Epithelial cell of proximal tubule (primary cell): Measurements from ENCODE around the gene IMMP2L. TPM values are rescaled to one million over a fixed set of nuclear protein-coding genes. Genes with fewer than 3 reads are reported as not detected.
A peak's percentile ranks its signal among the peaks of the same experiment; 100 is the strongest.

Source experiments
- DNase-seq: peaks from one replicate; pipeline ENCODE4 v3.0.0-alpha.2; 2011; ENCODE audit warnings: low read depth
- H3K4me3 ChIP-seq: 2 replicates; pipeline ENCODE4 v1.5.1; 2011; ENCODE audit warnings: low read depth, mild to moderate bottlenecking, low read length
- CTCF ChIP-seq: conservative IDR thresholded peaks from 2 replicates; pipeline ENCODE4 v1.5.1; 2012; ENCODE audit warnings: low read depth, mild to moderate bottlenecking, low read length
- total RNA-seq: library from RNA; depleted of rRNA; stranded (reverse); fragments of >200 nt; gene quantifications from 2 replicates; pipeline ENCODE4 v1.2.3, GENCODE V29; 2015

IMMP2L gene
- total RNA-seq, 1 donor from 2014 or later, result 8.4 TPM

- H3K4me3 ChIP-seq, result no peak overlapping the region
- no peak for TF ChIP-seq CTCF
- DNase-seq, result peak; percentile 52
Observed at GRCh38 chr7:111041577-111041976, 520.7 kb downstream of the IMMP2L start.

- DNase-seq, result no peak
- H3K4me3 ChIP-seq, result no peak overlapping the region
- no peak for TF ChIP-seq CTCF
Observed at GRCh38 chr7:111038185-111038584, 524.1 kb downstream of the IMMP2L start.

GRCh38 chr7:111031916-111032315, 530.4 kb downstream of the IMMP2L start:
- no peak for DNase-seq
- TF ChIP-seq CTCF, result no peak
- no peak overlapping the region for H3K4me3 ChIP-seq

GRCh38 chr7:111030336-111030735, 532.0 kb downstream of the IMMP2L start:
- TF ChIP-seq CTCF, result no peak
- no peak overlapping the region for H3K4me3 ChIP-seq
- no peak for DNase-seq

GRCh38 chr7:111029574-111030251, 532.6 kb downstream of the IMMP2L start:
- no peak for TF ChIP-seq CTCF
- no peak for DNase-seq

GRCh38 chr7:111029141-111029572, 533.1 kb downstream of the IMMP2L start:
- DNase-seq, result no peak
- no peak for TF ChIP-seq CTCF
- H3K4me3 ChIP-seq, result no peak overlapping the region

More at GRCh38 chr7:111029574-111030251, 532.6 kb downstream of the IMMP2L start:
- H3K4me3 ChIP-seq, result no peak overlapping the region

GRCh38 chr7:111027396-111027795, 534.9 kb downstream of the IMMP2L start:
- DNase-seq, result no peak
- no peak for TF ChIP-seq CTCF
- no peak overlapping the region for H3K4me3 ChIP-seq
